Measurements from ENCODE around the gene TMEM240.
"Not testable (repeated sequence)": the region's sequence is repeated elsewhere in the genome, so short reads cannot be mapped to it uniquely, and the experiment has no call there.

TMEM240 gene

DNA sequence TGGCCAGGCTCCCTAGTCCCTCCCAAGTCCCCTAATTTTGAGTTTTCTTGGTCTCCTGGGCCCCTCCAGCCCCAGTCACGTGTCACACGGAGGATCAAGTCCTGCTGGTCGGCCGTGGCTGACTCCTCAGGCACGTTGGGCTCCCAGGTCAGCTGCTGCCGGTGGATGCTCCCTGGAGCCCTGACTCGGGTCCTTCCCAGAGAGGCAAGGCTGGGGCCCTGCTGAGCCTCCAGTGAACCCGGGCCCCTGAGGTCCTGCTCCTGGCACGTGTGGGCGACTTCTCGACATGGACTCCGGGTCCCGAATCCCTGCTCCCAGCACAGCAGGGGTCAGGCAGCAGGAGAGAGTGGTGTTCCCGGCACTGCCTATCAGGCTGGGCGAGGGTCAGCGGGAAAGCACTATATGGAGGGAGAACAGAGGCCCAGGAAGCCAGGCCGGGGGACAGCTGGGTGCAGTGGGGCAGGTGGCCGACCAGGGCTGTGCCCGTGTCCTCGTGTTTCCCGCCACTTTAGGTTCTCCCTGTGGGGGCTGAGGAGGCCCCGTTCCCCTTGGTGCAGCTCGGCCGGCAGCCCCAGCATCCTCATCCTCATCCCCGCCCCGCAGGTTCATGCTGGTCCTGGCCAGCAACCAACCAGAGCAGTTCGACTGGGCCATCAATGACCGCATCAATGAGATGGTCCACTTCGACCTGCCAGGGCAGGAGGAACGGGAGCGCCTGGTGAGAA, 13.2 kb downstream of the TMEM240 start:
- Histone ChIP-seq H3K9ac (ENCODE audit: low read depth, low read length) (no peak overlapping the region), H3K36me3 (ENCODE audit: insufficient read depth, low read depth, low read length) (peaks cover 25% of the 10 kb centered on the region), H3K9me3 (ENCODE audit: insufficient read depth, low read depth, low read length) (no peaks in the 10 kb centered on the region), H3K4me3 (ENCODE audit: low read length) (no peak overlapping the region), H3K27me3 (ENCODE audit: insufficient read depth, low read length) (no peaks in the 10 kb centered on the region), H3K4me1 (ENCODE audit: insufficient read depth, low read length) (no peaks in the 10 kb centered on the region), H3K27ac (ENCODE audit: low read length) (no peak overlapping the region)

- not testable (repeated sequence) for H3K9me3 ChIP-seq (ENCODE audit: insufficient read depth, low read depth, low read length); H3K4me1 ChIP-seq (ENCODE audit: insufficient read depth, low read length); H3K4me3 ChIP-seq (ENCODE audit: low read length); H3K9ac ChIP-seq (ENCODE audit: low read depth, low read length); H3K27me3 ChIP-seq (ENCODE audit: insufficient read depth, low read length); H3K27ac ChIP-seq (ENCODE audit: low read length)
- peaks cover 25% of the 10 kb centered on the region for H3K36me3 ChIP-seq (ENCODE audit: insufficient read depth, low read depth, low read length)
Measured at GRCh38 chr1:1526476-1526875, 13.9 kb downstream of the TMEM240 start.

GRCh38 chr1:1524750-1525383, 15.6 kb downstream of the TMEM240 start:
- peaks cover 25% of the 10 kb centered on the region for H3K36me3 ChIP-seq (ENCODE audit: insufficient read depth, low read depth, low read length)
- H3K4me1 ChIP-seq (ENCODE audit: insufficient read depth, low read length); H3K27me3 ChIP-seq (ENCODE audit: insufficient read depth, low read length): not testable (repeated sequence)

GRCh38 chr1:1523651-1524050, 16.8 kb downstream of the TMEM240 start:
- H3K27me3 ChIP-seq (ENCODE audit: insufficient read depth, low read length); H3K9ac ChIP-seq (ENCODE audit: low read depth, low read length); H3K27ac ChIP-seq (ENCODE audit: low read length); H3K9me3 ChIP-seq (ENCODE audit: insufficient read depth, low read depth, low read length); H3K4me3 ChIP-seq (ENCODE audit: low read length); H3K4me1 ChIP-seq (ENCODE audit: insufficient read depth, low read length): not testable (repeated sequence)
- peaks cover 13% of the 10 kb centered on the region for H3K36me3 ChIP-seq (ENCODE audit: insufficient read depth, low read depth, low read length)

More at GRCh38 chr1:1524750-1525383, 15.6 kb downstream of the TMEM240 start:
- H3K9ac ChIP-seq (ENCODE audit: low read depth, low read length); H3K9me3 ChIP-seq (ENCODE audit: insufficient read depth, low read depth, low read length); H3K4me3 ChIP-seq (ENCODE audit: low read length); H3K27ac ChIP-seq (ENCODE audit: low read length): not testable (repeated sequence)

- not testable (repeated sequence) for H3K4me1 ChIP-seq (ENCODE audit: insufficient read depth, low read length); H3K27ac ChIP-seq (ENCODE audit: low read length); H3K27me3 ChIP-seq (ENCODE audit: insufficient read depth, low read length); H3K9me3 ChIP-seq (ENCODE audit: insufficient read depth, low read depth, low read length); H3K4me3 ChIP-seq (ENCODE audit: low read length); H3K9ac ChIP-seq (ENCODE audit: low read depth, low read length)
- peaks cover 11% of the 10 kb centered on the region for H3K36me3 ChIP-seq (ENCODE audit: insufficient read depth, low read depth, low read length)
Measured at GRCh38 chr1:1523226-1523625, 17.2 kb downstream of the TMEM240 start.

DNA sequence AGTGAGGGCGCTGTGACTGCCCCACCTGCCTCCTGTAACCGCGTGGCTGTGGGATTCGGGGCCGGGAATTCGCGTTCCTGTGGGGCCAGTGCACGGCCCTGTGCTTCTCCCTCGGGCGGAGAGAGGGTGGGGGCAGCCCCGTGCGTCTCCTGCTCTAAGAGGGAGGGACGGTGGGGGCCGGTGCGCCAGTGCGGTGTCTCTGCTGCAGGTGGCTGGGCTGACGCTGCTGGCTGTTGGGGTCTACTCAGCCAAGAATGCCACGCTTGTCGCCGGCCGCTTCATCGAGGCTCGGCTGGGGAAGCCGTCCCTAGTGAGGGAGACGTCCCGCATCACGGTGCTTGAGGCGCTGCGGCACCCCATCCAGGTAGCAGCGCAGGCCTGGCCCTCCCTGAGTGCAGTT, 17.9 kb downstream of the TMEM240 start:
- not testable (repeated sequence) for H3K4me3 ChIP-seq (ENCODE audit: low read length); H3K4me1 ChIP-seq (ENCODE audit: insufficient read depth, low read length); H3K27ac ChIP-seq (ENCODE audit: low read length); H3K27me3 ChIP-seq (ENCODE audit: insufficient read depth, low read length); H3K9me3 ChIP-seq (ENCODE audit: insufficient read depth, low read depth, low read length); H3K9ac ChIP-seq (ENCODE audit: low read depth, low read length)
- H3K36me3 ChIP-seq (ENCODE audit: insufficient read depth, low read depth, low read length), result peaks cover 17% of the 10 kb centered on the region

GRCh38 chr1:1521331-1521730, 19.1 kb downstream of the TMEM240 start:
- Histone ChIP-seq H3K4me3 (ENCODE audit: low read length) (no peak overlapping the region), H3K27ac (ENCODE audit: low read length) (no peak overlapping the region), H3K9me3 (ENCODE audit: insufficient read depth, low read depth, low read length) (no peaks in the 10 kb centered on the region), H3K9ac (ENCODE audit: low read depth, low read length) (no peak overlapping the region), H3K27me3 (ENCODE audit: insufficient read depth, low read length) (no peaks in the 10 kb centered on the region), H3K36me3 (ENCODE audit: insufficient read depth, low read depth, low read length) (peaks cover 22% of the 10 kb centered on the region), H3K4me1 (ENCODE audit: insufficient read depth, low read length) (no peaks in the 10 kb centered on the region)

DNA sequence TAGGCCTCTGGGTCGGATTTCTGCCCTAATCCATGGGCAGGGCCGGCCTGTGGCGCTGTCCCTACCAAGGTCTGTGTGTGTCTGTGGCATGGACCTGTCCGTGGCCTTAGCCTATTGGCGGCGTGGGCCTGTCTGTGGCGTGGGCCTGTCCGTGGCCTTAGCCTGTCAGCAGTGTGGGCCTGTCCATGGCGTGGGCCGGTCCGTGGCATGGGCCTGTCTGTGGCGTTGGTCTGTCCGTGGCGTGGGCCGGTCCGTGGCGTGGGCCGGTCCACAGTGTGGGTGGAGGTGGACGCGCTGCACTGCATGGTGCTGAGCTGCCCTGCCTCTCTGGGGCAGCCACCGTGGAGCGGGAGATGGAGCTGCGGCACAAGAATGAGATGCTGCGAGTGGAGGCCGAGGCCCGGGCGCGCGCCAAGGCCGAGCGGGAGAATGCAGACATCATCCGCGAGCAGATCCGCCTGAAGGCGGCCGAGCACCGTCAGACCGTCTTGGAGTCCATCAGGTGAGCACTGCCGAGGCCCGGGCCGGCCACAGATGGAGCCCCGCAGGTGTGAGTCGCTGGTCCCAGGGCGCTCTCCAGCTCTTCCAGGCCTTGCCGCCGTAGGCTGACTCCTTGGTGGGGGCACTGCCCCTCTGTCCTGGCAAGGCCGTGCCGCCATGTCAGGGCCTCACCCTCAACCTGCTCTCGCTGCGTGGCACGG, 20.5 kb downstream of the TMEM240 start:
- H3K9me3 ChIP-seq (ENCODE audit: insufficient read depth, low read depth, low read length); H3K4me3 ChIP-seq (ENCODE audit: low read length); H3K27me3 ChIP-seq (ENCODE audit: insufficient read depth, low read length); H3K9ac ChIP-seq (ENCODE audit: low read depth, low read length); H3K27ac ChIP-seq (ENCODE audit: low read length); H3K4me1 ChIP-seq (ENCODE audit: insufficient read depth, low read length): not testable (repeated sequence)
- peaks cover 18% of the 10 kb centered on the region for H3K36me3 ChIP-seq (ENCODE audit: insufficient read depth, low read depth, low read length)

GRCh38 chr1:1518621-1519007, 21.8 kb downstream of the TMEM240 start:
- H3K27me3 ChIP-seq (ENCODE audit: insufficient read depth, low read length); H3K27ac ChIP-seq (ENCODE audit: low read length); H3K9ac ChIP-seq (ENCODE audit: low read depth, low read length); H3K4me3 ChIP-seq (ENCODE audit: low read length); H3K9me3 ChIP-seq (ENCODE audit: insufficient read depth, low read depth, low read length); H3K4me1 ChIP-seq (ENCODE audit: insufficient read depth, low read length): not testable (repeated sequence)
- peaks cover 18% of the 10 kb centered on the region for H3K36me3 ChIP-seq (ENCODE audit: insufficient read depth, low read depth, low read length)

DNA sequence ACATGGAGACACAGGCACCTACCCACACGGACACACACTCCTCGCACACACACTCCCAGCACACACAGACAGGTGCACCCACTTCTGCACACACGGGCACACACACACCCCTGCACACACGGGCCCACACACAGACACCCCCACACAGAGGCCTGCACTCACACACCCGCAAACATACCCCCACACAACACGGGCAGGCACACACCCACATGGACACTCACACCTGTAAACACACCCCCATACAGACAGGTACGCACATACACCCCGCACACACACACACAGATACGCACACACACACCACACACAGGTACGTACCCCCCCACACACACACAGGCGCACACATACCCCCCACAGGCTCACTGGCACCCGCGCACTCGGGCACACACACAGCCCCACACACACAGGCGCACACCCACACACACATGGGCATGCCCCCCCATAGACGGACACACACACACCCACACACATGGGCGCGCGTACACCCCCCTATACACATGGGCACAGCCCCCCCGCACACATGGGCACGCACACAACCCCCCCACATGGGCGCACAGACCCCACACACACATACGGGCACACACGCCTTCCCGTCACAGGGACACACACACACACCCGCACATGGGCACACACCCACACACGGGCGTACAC, 22.3 kb downstream of the TMEM240 start:
- Histone ChIP-seq H3K4me3 (ENCODE audit: low read length) (no peak overlapping the region), H3K36me3 (ENCODE audit: insufficient read depth, low read depth, low read length) (peaks cover 18% of the 10 kb centered on the region), H3K4me1 (ENCODE audit: insufficient read depth, low read length) (no peaks in the 10 kb centered on the region), H3K9ac (ENCODE audit: low read depth, low read length) (no peak overlapping the region), H3K27ac (ENCODE audit: low read length) (no peak overlapping the region), H3K9me3 (ENCODE audit: insufficient read depth, low read depth, low read length) (no peaks in the 10 kb centered on the region), H3K27me3 (ENCODE audit: insufficient read depth, low read length) (no peaks in the 10 kb centered on the region)

- not testable (repeated sequence) for H3K27me3 ChIP-seq (ENCODE audit: insufficient read depth, low read length); H3K9me3 ChIP-seq (ENCODE audit: insufficient read depth, low read depth, low read length); H3K4me3 ChIP-seq (ENCODE audit: low read length); H3K4me1 ChIP-seq (ENCODE audit: insufficient read depth, low read length); H3K27ac ChIP-seq (ENCODE audit: low read length); H3K9ac ChIP-seq (ENCODE audit: low read depth, low read length)
- H3K36me3 ChIP-seq (ENCODE audit: insufficient read depth, low read depth, low read length), result peaks cover 18% of the 10 kb centered on the region
Measured at GRCh38 chr1:1516923-1517322, 23.5 kb downstream of the TMEM240 start.

DNA sequence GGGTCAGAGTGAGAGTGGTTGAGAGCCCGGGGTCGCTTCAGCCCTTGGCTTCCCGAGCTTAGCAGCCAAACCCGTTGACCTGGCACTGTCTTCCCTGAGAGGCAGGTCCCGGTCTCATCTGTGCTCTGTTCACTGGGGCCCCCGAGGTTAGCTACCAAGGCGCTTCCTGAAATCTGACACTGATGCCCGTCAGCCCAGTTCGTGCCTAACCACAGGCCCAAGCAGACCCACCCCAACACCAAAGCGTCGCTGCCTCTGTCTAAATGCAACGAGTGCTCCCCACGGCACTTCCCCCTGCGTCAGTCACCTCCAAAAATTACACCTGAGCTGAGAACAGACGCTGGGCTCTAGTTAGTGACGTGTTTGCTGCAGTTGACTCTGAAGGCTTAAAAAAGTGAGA, 26.0 kb downstream of the TMEM240 start:
- H3K27ac ChIP-seq (ENCODE audit: low read length); H3K4me1 ChIP-seq (ENCODE audit: insufficient read depth, low read length); H3K9ac ChIP-seq (ENCODE audit: low read depth, low read length); H3K9me3 ChIP-seq (ENCODE audit: insufficient read depth, low read depth, low read length); H3K4me3 ChIP-seq (ENCODE audit: low read length); H3K27me3 ChIP-seq (ENCODE audit: insufficient read depth, low read length): not testable (repeated sequence)
- peaks cover 13% of the 10 kb centered on the region for H3K36me3 ChIP-seq (ENCODE audit: insufficient read depth, low read depth, low read length)

Data from iPS-20b (cell line).